Spleen (tissue), 7 donors: ENCODE results near the gene RRP12.
A peak's percentile ranks its signal among the peaks of the same experiment; 100 is the strongest.

ENCODE experiments used
- POLR2A ChIP-seq, 3 donors: fragments of 450-650 bp; IDR thresholded peaks; one replicate each; pipeline ENCODE4 v1.5.1; 2017; ENCODE audit warnings: antibody characterized with exemption in 3 of 3, mild to moderate bottlenecking in 1 of 3
- TF ChIP-seq, protein P1 (sequence below), 11 experiments: fragments of 200-600 bp in 7 of 11; fragments of 450-650 bp in 4 of 11; sonication (generic) in 4 of 11; IDR thresholded peaks in 8 of 11; conservative IDR thresholded peaks in 3 of 11; 1 replicate in 7 of 11; 2 replicates in 4 of 11; pipeline versions ENCODE4 v1.4.0 to v1.8.0; 2016 to 2021; ENCODE audit warnings: antibody characterized with exemption in 11 of 11, inconsistent platforms in 4 of 11, mild to moderate bottlenecking in 1 of 11
- donor health status: DM: no; HTN: no; CAD: no; lungs with moderate emphysema.
- donor health status: DM: no; HTN: no; CAD: no.
- donor health status: DM: no; HTN: no; CAD: no.

DNA sequence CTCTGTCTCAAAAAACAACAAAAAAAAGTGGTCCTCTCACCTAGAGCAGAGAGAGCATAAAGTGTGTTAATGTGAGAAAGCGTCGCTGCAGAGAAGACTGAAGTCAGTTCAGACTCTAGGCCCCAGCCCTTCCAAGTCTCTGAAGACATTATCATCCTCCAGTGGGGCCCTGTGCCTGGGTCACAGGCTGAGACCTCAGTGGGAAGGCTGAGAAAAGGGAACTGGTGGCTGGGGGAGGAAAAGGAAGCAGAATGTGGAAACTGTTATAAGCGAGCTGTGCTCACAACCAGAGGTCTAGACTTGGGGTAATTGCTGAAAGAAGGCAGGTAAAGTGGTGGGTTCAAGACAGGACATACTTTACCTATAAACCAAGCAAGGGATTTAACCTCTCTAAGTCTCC is 4.9 kb upstream of the RRP12 start:
- TF ChIP-seq, protein P1, sequence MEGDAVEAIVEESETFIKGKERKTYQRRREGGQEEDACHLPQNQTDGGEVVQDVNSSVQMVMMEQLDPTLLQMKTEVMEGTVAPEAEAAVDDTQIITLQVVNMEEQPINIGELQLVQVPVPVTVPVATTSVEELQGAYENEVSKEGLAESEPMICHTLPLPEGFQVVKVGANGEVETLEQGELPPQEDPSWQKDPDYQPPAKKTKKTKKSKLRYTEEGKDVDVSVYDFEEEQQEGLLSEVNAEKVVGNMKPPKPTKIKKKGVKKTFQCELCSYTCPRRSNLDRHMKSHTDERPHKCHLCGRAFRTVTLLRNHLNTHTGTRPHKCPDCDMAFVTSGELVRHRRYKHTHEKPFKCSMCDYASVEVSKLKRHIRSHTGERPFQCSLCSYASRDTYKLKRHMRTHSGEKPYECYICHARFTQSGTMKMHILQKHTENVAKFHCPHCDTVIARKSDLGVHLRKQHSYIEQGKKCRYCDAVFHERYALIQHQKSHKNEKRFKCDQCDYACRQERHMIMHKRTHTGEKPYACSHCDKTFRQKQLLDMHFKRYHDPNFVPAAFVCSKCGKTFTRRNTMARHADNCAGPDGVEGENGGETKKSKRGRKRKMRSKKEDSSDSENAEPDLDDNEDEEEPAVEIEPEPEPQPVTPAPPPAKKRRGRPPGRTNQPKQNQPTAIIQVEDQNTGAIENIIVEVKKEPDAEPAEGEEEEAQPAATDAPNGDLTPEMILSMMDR (IDR thresholded peaks at IDR 0.05 in 8 of 11, conservative IDR thresholded peaks at IDR 0.05 in 3 of 11): peak in 1 of 11 experiments; percentile 30
- no peak for TF ChIP-seq POLR2A (IDR thresholded peaks at IDR 0.05)
